DND-41 (cell line): Measurements from ENCODE around the gene TMEM163.

Experiments
- CTCF ChIP-seq: IDR thresholded peaks from 2 replicates; pipeline ENCODE4 v1.5.1; 2012; ENCODE audit warnings: borderline replicate concordance, low read length, moderate library complexity, mild to moderate bottlenecking; ENCODE audit not compliant: poor library complexity, severe bottlenecking; ENCODE audit errors: extremely low read depth
- EZH2 ChIP-seq: IDR thresholded peaks from 3 replicates; pipeline ENCODE4 v1.6.1; 2012; ENCODE audit warnings: borderline replicate concordance, low read depth, mild to moderate bottlenecking, moderate library complexity, low read length, inconsistent platforms; ENCODE audit not compliant: severe bottlenecking

- TF ChIP-seq CTCF (no peak), EZH2 (no peak)
Observed at GRCh38 chr2:134420259-134420658, 298.5 kb downstream of the TMEM163 start.
